Fibroblast of skin of left biceps (primary cell): Measurements from ENCODE around the gene SPOCK2.
"Not testable (repeated sequence)": the region's sequence is repeated elsewhere in the genome, so short reads cannot be mapped to it uniquely, and the experiment has no call there.

Experiments
- DNase-seq, 2 experiments: peaks; one replicate each; pipeline ENCODE4 v3.0.0-alpha.2; 2013; ENCODE audit warnings: low read depth in 2 of 2

The SPOCK2 gene, protein sequence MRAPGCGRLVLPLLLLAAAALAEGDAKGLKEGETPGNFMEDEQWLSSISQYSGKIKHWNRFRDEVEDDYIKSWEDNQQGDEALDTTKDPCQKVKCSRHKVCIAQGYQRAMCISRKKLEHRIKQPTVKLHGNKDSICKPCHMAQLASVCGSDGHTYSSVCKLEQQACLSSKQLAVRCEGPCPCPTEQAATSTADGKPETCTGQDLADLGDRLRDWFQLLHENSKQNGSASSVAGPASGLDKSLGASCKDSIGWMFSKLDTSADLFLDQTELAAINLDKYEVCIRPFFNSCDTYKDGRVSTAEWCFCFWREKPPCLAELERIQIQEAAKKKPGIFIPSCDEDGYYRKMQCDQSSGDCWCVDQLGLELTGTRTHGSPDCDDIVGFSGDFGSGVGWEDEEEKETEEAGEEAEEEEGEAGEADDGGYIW

DNA sequence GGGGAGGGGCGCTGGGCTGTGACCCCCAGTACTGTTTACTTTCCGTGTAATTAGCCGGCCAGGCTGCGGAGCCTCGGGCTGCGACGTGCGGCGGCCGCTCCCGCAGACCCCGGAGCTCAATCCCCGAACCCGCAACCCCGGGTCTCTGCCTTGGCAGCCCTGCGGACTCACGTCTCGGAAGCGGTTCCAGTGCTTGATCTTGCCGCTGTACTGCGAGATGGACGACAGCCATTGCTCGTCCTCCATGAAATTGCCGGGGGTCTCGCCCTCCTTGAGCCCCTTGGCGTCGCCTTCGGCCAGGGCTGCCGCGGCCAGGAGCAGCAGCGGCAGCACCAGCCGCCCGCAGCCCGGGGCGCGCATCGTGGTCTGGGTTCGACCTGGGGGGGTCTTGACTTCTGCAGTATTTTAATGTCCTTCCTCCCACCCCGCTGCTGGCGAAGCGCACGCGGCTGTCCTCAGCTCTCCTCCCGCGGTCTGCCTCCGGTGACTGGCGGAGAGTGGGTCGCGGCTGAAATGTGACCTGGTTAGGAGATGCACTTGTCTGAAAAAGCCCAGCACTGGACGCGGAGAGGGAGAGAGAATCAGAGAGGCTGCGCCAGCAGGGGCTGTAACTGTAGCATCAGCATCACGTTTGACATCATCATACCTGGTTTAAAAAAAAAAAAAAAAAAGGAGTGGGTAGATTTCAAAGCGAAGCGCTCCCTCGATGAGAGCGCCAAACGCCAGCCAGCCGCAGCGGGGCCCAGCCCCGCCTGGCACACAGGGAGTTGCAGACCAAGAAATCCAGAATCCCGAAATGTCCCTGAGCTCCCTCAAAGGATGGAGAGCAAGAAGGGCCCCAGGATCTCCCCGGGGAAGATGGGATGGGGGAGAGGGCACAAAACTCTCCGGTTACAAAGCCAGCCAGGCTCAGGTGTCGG, at the start of gene SPOCK2:
SPOCK2 (minus strand) TSS at position 583 of the 920 bp plus-strand sequence; CDS start at position 360, 223 bp downstream.
- no peak for DNase-seq

DNA sequence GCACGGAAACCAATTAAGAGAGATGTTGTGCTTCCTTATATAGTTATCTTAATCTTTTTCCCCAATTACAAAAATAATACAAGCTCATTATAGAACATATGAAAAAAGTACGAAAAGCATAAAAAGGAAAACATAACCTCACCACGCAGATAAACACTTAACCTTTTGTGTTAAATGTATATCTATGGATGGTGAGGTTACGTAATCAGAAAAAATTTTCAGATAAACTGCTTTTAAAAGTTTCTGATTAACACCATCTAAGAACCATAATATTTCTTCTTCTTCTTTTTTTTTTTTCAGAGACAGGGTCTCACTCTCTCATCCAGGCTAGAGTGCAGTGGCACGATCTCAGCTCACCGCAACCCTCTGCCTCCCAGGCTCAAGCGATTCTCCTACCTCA, 49.2 kb upstream of the SPOCK2 start:
- no peak for DNase-seq

DNA sequence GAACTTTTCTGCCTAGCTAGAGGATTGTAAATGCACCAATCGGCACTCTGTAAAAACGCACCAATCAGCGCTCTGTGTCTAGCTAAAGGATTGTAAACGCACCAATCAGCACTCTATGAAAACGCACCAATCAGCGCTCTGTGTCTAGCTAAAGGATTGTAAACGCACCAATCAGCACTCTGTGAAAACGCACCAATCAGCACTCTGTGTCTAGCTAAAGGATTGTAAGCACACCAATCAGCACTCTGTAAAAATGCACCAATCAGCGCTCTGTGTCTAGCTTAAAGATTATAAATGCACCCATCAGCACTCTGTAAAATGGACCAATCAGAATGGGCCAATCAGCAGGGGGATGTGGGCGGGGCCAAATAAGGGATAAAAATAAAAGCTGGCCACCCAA, 47.9 kb upstream of the SPOCK2 start:
- not testable (repeated sequence) for DNase-seq

DNA sequence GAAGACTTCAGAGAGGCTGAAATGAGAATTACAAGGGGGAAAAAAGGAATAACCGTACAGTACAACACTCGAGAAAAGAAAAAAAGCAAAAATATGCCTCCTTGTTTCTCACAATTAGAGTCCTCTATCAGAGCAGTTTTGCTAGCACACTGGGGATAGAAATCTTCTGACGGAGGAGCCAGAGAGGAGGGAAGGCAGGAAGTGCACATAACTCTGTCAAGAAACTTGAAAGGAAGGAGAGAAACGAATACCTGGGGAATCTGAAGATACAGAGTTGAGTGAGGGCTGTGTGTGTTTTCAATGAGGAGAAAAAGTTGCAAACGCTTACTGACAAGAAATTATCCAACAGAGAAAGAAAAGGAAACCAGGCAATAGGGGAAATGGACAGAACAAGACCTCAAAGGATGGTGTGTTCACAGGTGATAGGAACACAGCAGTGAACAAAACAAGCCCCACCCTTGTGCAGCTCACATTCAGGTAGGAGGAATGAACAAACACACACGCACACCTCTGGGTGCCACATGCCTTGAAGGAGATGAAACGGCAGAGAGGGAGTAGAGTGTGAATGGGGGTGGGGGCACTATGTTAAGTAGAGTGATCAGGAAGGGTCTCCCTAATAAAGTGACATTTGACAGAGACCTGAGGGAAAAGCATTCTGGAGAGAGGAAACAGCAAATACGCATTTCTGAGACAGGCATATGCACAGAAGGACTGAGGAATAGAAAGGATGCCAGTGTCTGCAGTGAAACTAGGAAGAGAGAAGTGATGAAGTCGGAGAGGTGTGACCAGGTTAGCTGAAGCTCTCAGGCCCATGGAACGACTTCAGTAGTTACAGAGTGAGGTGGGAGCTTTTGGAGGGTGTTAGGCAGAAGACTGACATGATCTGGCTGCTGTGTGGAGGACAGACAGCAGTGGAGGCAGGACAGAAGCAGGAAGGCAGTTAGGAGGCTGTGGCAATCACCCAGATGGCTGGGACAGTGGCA, 46.7 kb upstream of the SPOCK2 start:
- no peak for DNase-seq

DNA sequence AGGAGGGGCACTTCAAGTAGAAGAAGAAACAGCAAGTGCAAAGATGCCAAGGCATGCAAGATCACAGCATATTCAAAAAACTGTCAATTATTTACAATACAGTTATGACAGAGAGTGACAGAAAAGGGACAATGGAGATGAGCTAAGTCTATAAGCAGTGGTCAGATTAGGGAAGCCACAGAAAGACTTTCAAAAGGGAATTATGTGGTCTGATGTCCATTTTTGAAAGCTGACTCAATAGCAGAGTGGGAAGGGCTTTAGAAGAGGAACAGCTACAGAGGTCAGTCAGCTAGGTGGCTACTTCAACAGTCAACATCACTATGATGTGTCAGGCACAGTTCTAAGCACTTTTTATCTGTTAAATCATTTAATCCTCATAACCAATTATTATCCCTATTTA, 45.2 kb upstream of the SPOCK2 start:
- DNase-seq, result no peak

DNA sequence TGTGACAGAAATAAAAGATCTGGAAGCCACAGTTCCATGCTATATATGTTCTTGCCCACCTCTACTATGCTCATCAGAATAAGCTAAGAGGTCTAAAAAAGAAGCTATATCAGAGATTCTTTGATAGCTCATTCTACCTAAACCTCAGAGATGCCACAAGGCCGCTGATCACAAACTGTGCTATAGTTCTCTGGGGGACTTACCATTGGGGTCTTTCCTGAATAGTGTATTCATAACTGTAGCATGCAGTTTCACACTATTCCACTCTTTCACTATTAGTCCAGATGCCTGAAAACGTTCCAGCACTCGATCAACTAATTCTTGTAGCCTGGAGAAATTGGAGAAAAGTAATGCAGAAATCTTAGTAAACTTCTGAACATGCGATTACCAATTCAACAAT, 44.5 kb upstream of the SPOCK2 start:
- DNase-seq, result no peak

DNA sequence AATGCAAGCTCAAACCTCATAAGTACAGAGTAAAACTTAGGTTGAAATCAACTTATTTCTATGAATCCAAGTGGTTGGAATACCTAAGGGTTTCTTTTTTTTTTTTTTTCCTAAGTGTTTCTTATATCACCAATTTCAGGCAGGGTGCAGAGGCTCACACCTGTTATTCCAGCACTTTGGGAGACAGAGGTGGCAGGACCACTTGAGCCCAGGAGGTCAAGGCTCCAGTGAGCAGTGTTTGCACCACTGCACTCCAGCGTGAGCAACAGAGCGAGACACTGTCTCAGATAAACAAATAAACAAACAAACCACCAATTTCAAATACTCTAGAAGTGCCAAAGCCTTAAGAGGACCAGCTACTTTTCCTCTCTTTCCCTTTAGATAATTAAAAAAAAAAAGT, 39.2 kb upstream of the SPOCK2 start:
- DNase-seq, result no peak

DNA sequence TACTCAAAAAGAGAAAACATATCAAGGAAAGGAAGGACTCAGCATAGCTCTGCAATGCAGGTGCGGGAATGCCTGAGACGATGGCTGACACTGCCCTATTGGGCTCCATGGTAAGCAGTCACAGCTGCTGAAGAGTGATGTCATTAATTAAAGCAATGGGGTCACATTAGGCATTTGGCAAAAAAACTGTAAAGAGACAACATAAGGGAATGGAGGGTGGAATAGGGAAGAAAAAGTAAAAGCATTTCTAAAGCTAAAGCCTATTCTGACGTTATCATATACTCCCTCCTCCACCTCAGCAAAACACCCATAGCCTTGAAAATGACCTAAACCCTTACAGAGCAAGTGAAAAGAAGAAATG, 38.5 kb upstream of the SPOCK2 start:
- DNase-seq, result no peak

DNA sequence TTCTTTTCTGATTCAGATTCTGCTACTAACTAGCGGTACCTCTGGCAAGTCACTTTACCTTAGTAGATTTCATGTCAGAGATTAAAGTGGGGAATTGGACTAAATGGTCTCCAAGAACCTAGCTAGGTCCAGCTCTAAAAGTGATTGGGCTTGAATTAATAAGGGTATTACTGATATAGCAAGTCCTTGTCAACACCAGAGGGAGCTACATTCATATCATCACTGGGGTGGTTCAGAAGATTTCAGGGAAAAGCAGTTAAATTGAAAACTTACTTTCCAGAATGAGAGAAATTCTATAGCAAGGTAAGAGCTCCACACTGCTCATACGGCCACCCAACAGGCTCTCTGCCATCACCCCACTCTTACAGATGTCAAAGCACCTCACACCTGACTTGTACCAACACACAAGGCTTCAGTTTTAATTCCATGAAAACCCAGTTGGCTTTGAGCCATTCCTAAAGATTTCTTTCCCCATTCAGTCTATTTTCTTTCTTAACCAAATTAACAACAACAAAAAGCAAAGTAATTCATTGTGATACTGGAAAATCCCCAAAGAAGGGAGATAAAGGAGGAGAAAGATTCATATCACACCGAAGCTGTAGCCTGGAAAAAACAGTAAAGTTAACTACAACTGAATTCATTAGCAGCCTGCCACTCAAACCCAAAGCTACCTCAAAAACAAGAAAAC, 38.0 kb upstream of the SPOCK2 start:
- DNase-seq, result peak in 1 of 2 experiments; percentile 12

DNA sequence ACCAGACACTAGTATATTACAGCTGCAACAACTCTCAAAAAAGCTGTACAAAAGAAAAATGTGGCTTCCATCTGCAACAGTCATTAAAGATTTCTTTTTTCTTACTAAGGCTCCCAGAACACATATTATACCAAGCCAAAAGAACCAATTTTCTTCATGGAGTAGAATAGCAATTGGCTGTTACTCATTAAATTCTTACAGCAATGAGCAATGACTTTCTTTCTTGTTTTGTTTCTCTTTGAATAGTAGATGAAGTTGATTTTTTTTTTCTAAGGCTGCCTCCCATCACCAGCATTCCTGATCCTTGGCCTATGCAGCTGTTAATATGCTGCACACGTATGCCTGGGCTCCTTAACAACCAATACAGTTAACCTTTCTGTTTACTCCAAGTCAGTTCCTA, 36.6 kb upstream of the SPOCK2 start:
- peak; percentile 5 to 26 for DNase-seq

DNA sequence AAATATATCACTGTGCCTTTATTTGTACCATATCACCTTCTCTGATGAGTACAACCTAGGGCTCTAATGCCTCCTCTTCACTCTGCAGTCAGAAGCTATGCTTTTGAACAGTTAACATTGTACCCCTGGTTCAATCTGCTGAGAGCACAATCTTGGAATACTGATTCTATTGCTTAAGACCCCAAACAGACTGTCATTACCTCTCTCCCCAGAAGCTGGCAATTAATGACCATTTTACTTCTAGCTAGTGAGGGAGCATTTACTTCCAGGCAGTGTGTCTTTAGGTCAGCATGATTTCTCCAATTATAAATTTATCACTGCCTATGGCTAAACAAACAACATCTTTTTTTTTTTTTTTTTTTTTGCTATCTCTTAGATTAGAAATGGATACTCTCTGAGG, 36.0 kb upstream of the SPOCK2 start:
- no peak for DNase-seq

DNA sequence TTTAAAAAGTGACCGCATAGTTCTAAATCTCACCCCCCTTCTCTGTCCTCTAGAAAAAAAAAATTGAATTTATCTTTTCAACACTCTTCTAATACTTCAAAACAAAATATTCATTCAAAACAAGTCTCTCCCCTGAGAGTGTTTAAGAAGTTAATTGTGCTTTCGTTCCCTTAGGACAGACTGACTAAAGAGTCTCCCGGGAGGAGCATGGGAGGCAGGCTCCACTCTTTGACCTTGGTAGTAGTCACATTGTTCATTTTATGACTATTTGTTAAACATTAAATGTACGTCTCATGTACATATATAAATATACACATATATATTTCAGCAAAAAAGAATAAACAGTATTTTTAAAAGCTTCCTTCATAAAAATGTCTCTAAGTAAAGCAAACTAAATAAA, 35.3 kb upstream of the SPOCK2 start:
- no peak for DNase-seq

DNA sequence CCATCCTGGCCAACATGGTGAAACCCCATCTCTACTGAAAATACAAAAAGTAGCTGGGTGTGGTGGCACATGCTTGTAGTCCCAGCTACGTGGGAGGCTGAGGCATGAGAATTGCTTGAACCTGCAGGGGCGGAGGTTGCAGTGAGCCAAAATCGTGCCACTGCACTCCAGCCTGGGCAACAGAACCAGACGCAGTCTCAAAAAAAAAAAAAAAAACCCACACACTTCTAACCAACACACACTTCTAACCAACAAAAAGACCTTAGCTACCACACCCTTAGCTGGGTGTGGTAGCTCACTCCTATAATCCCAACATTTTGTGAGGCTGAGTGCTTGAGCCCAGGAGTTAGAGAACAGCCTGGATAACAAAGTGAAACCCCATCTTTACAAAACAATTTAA, 33.9 kb upstream of the SPOCK2 start:
- no peak for DNase-seq

DNA sequence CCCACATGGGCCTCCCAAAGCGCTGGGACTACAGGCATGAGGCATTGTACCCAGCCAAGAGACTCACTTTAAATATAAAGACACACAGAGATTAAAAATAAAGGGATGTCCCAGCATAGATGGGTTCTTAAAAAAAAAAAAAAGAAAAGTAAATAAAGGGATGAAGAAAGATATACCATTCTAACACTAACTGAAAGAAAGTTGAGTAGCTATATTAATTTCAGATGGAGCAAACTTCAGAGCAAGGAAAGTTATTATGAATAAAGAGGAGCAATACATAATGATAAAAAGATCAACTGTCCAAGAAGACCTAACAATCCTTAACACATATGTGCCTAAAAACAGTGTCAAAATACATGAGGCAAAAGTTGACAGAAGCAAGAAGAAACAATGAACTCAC, 33.0 kb upstream of the SPOCK2 start:
- DNase-seq, result no peak

DNA sequence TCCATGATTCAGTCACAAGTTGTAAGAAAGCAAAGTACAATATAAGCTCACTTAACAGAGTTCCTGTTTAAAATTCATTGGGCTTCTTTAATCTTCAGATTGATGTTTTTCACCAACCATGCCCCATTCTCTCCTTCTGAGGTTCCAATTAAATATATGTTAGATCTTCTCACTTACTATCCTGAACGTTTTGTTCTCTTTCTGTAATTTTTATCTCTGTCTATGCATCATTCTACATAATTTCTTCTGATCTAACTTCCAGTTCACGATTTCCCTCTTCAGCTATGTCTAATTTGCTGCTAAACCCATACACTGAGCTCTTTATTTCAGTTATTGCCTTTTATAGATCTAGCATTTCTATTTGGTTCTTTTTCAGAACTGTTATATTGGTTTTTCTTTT, 28.0 kb upstream of the SPOCK2 start:
- no peak for DNase-seq

DNA sequence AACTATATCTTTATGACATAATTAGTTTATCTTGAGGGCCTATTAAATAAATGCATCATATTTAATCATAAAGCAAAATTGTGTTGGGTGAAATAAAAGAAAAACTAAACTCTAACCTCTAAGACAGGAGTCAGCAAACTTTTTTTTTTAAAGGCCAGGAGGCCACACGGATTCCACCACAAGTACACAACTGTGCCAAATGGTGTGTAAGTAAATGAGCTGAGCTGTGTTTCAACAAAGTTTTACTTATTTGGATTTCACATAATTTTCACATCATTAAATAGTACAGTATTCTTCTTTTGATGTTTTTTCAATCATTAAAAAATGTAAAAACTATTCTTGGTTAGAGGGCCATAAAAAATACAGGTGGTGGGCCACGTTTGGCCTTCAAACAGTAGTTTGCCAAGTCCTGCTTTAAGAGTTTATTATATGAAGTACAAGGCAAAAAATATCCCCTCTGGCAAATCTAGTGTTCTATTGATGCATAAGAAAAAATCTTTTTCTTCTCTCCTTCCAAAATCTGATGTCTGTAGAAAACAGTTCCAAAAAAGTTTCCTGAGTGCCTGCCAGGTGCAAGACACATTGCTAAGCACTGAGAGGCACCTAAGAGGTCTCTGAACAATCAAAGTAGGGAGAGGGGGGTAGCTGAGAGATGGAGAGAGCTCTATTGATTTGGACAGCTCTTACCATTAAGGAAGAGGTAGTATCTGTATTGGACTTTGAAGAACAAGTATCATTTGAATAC, 26.5 kb upstream of the SPOCK2 start:
- no peak for DNase-seq

DNA sequence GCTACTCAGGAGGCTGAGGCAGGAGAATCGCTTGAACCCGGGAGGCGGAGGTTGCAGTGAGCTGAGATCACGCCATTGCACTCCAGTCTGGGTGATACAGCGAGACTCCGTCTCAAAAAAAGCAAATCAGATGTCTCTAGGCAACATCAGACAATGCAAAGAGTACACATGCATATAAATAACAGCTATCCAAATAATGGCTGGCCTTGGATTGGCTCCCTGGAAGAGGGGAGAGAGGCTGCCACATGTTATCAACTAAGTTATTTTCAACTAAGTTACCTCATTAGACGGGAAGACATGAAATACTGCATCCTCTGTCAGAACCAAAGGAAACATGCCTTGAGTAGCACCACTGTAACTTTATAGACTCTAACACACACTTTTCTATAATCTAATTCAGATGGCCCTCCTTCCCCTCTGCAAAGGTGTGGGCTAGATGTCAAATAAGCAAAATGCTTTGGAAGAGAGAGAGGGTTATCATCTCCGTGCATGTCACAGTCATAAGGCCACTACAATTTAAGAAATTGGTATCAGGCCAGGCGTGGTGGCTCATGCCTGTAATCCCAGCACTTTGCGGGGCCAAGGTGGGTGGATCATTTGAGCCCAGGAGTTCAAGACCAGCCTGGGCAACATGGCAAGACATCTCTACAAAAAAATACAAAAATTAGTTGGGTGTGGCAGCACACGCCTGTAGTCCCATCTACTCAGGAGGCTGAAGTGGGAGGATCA, 22.5 kb upstream of the SPOCK2 start:
- DNase-seq, result no peak

DNA sequence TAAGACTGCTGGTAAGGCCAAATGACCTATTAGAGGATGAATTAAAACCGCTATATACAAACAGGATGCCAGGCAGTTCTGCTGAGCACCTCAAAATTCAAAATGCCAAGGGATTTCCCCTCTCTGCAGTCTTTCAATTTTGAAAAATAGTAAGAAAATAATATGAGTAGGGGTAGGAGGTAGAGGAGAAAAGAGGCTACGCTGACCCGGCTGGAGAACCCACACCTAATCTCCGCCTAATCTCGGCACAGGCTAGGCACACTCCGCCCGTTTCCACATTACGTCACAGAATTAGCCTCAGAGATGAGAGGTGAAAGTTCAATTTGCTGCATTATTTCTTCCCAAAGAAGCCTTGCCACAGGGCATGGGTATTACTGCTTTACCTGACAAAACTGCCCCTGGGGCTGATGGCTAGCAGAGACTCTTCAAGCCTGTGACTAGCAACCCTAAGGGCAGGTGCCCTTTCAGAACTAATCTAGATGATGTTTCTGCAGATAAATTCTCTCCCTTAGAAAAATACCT, 21.3 kb upstream of the SPOCK2 start:
- DNase-seq, result no peak

DNA sequence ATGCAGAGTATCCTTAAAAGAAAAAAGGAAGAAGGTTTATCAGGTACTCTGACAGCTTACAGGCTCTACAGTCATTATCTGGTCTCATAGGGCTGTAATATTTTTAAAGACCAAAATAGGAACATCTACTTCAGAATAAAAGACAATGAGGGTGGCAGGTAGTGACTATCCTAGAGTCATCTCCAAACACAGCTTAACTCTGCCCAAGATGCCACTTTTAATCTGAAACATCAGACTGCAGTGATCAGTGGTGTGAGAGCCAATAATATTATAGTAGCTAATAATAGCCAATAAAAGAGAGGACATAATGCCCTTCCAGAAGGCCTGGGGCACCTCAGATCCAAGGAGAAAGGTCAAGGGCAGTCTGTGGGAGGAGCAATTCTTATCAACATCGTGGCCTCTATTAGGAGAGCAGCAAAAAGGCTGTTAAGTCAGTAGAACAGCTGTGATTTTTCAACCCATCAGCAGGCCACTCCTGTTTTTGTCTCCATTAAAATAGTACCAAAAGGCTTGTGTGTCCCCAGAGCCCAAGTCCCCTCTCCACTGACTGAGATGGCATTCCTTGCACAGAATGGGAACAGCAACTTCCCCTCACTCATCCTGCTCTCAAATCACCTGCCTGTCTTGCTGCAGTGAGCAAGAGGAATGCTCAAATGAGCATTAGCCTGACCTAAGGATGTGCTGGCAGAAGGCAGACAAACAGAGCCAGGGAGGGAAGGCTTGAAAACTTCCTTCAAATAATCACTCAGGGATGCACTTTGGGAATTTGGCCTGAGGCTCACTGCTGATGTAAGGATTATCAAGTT, 20.7 kb upstream of the SPOCK2 start:
- no peak for DNase-seq
